B cell (primary cell): ENCODE data around the gene HACE1. TPM values are rescaled to one million over a fixed set of nuclear protein-coding genes. Genes with fewer than 3 reads are reported as not detected.

Source experiments
- ATAC-seq: fragments of 200-7000 bp; cut with Tn5 transposase; one replicate; pipeline ENCODE4 v1.10.0; 2021; ENCODE audit warnings: low read depth, mild to moderate bottlenecking, moderate number of reproducible peaks, moderate library complexity
- CTCF ChIA-PET: fragments of 350-600 bp; sonication (Branson Sonifier 250); formaldehyde crosslinking; loops from one replicate; lab custom pipeline; 2021; ENCODE audit warnings: antibody characterized with exemption, inconsistent platforms; lab: Charles Lee
- POLR2A ChIA-PET: fragments of 350-600 bp; sonication (Branson Sonifier 250); formaldehyde crosslinking; loops from one replicate; lab custom pipeline; 2021; ENCODE audit warnings: antibody characterized with exemption; lab: Charles Lee
- DNase-seq: peaks from one replicate; pipeline ENCODE4 v3.0.0; 2013
- H2AFZ ChIP-seq: 2 replicates; pipeline ENCODE4 v1.6.1; 2012; ENCODE audit warnings: mild to moderate bottlenecking, low read depth, low read length; ENCODE audit not compliant: insufficient read depth, poor library complexity, severe bottlenecking
- H3K27ac ChIP-seq, 2 donors: 1 replicate in 1 of 2; 2 replicates in 1 of 2; pipeline ENCODE4 v1.5.1; 2012 to 2013; ENCODE audit warnings: low read length in 2 of 2, mild to moderate bottlenecking in 2 of 2, moderate library complexity in 1 of 2
- H3K27me3 ChIP-seq, 4 experiments: fragments of 200-600 bp in 1 of 4; sonication (generic) in 1 of 4; replicated peaks in 1 of 4; 1 replicate in 2 of 4; 2 replicates in 2 of 4; pipeline versions ENCODE4 v1.6.1 to v1.7.0; 2013 to 2016; ENCODE audit warnings: low read length in 3 of 4, mild to moderate bottlenecking in 2 of 4, mixed read lengths in 1 of 4, moderate library complexity in 1 of 4; ENCODE audit not compliant: insufficient read depth in 4 of 4, control insufficient read depth in 3 of 4; ENCODE audit errors: control extremely low read depth in 1 of 4
- H3K36me3 ChIP-seq, 2 experiments: replicated peaks in 1 of 2; 1 replicate in 1 of 2; 2 replicates in 1 of 2; pipeline versions ENCODE4 v1.6.1 to v1.7.1; 2013; ENCODE audit warnings: low read length in 1 of 2; ENCODE audit not compliant: insufficient read depth in 2 of 2, control insufficient read depth in 1 of 2; ENCODE audit errors: control extremely low read depth in 1 of 2, extremely low read depth in 1 of 2
- H3K4me1 ChIP-seq, 2 donors: fragments of 200-600 bp in 1 of 2; sonication (generic) in 1 of 2; 1 replicate in 1 of 2; 2 replicates in 1 of 2; pipeline versions ENCODE4 v1.5.1 to v1.6.1; 2013 to 2017; ENCODE audit warnings: low read length in 2 of 2; ENCODE audit not compliant: control insufficient read depth in 2 of 2, insufficient read depth in 2 of 2
- H3K4me2 ChIP-seq: replicated peaks from 2 replicates; pipeline ENCODE3; 2012; ENCODE audit warnings: mild to moderate bottlenecking, low read depth, low read length; ENCODE audit not compliant: poor library complexity, severe bottlenecking
- H3K4me3 ChIP-seq, 5 experiments: fragments of 200-600 bp in 1 of 5; sonication (generic) in 1 of 5; 1 replicate in 3 of 5; 2 replicates in 2 of 5; pipeline versions ENCODE4 v1.5.1 to v1.7.0; 2011 to 2016; ENCODE audit warnings: low read length in 4 of 5, mild to moderate bottlenecking in 4 of 5, low read depth in 2 of 5, control low read depth in 1 of 5, moderate library complexity in 1 of 5; ENCODE audit not compliant: insufficient read depth in 1 of 5; ENCODE audit errors: control extremely low read depth in 1 of 5, extremely low read depth in 1 of 5
- H3K79me2 ChIP-seq: fragments of 200-600 bp; sonication (generic); one replicate; pipeline ENCODE4 v1.6.0; 2016; ENCODE audit warnings: low read length; ENCODE audit not compliant: control insufficient read depth, insufficient read depth
- H3K9ac ChIP-seq: fragments of 200-600 bp; sonication (generic); 2 replicates; pipeline ENCODE4 v1.6.1; 2017; ENCODE audit warnings: mild to moderate bottlenecking, low read length, moderate library complexity
- H3K9me3 ChIP-seq, 3 donors: one replicate each; pipeline versions ENCODE4 v1.6.1 to v1.7.1; 2013; ENCODE audit warnings: low read length in 2 of 3; ENCODE audit not compliant: control insufficient read depth in 2 of 3, insufficient read depth in 1 of 3; ENCODE audit errors: control extremely low read depth in 1 of 3
- H4K20me1 ChIP-seq: 2 replicates; pipeline ENCODE4 v1.6.0; 2012; ENCODE audit warnings: mild to moderate bottlenecking, low read length; ENCODE audit not compliant: insufficient read depth, control insufficient read depth, poor library complexity, severe bottlenecking
- H3K27ac Mint-ChIP-seq: one replicate; pipeline ENCODE4 v1.8.0; 2021; ENCODE audit warnings: mixed read lengths
- H3K27me3 Mint-ChIP-seq: one replicate; pipeline ENCODE4 v1.8.0; 2021; ENCODE audit warnings: mixed read lengths
- H3K4me1 Mint-ChIP-seq: one replicate; pipeline ENCODE4 v1.8.0; 2021; ENCODE audit warnings: mixed read lengths
- H3K4me3 Mint-ChIP-seq: one replicate; pipeline ENCODE4 v1.8.0; 2021; ENCODE audit warnings: mixed read lengths
- H3K9me3 Mint-ChIP-seq: one replicate; pipeline ENCODE4 v1.8.0; 2022; ENCODE audit warnings: mixed read lengths; ENCODE audit not compliant: insufficient read depth
- CTCF ChIP-seq: fragments of 200-600 bp; IDR thresholded peaks from one replicate; pipeline ENCODE4 v1.8.0; 2022; ENCODE audit warnings: antibody characterized with exemption, mild to moderate bottlenecking
- EZH2 ChIP-seq: IDR thresholded peaks from 2 replicates; pipeline ENCODE4 v1.6.1; 2012; ENCODE audit warnings: borderline replicate concordance, low read depth, mild to moderate bottlenecking, moderate library complexity, low read length; ENCODE audit not compliant: insufficient read depth, poor library complexity, severe bottlenecking
- WGBS: methylation state at CpG from one replicate; pipeline ENCODE4 v1.1.5; 2013; ENCODE audit warnings: missing lambda C conversion rate; ENCODE audit not compliant: insufficient coverage; 5-methylcytosine and 5-hydroxymethylcytosine counted together
- intact Hi-C: fragments of 100-400 bp; cut with micrococcal nuclease; formaldehyde crosslinking; loops from one replicate; pipeline ENCODE4 v1.10.0; 2022
- polyA plus RNA-seq: library from polyadenylated mRNA; depleted of rRNA; stranded (reverse); fragments of >200 nt; gene quantifications from 2 replicates; pipeline ENCODE4 v1.2.3, GENCODE V29; 2012
- total RNA-seq, 2 donors: library from RNA; stranded (reverse); fragments of 120-200 nt in 1 of 2; gene quantifications; 1 replicate in 1 of 2; 2 replicates in 1 of 2; pipeline versions ENCODE4 v1.2.3 to v1.2.4, GENCODE V29; 2013 to 2022

HACE1 gene
- total and polyA plus RNA-seq, 2 donors (not counting 1 experiment from before 2014, with no cell fraction given): 7.5 to 19.2 TPM

- H4K20me1 ChIP-seq: no peaks in the 10 kb centered on the region
- H3K9me3 ChIP-seq: no peaks in the 10 kb centered on the region
- Mint-ChIP-seq H3K27me3 (peaks cover 3% of the 10 kb centered on the region), H3K27ac (no peak overlapping the region), H3K4me3 (no peak overlapping the region), H3K4me1 (peaks cover 9% of the 10 kb centered on the region), H3K9me3 (no peaks in the 10 kb centered on the region)
- no peak overlapping the region for H3K27ac ChIP-seq
- H3K9ac ChIP-seq: no peak overlapping the region
- ChIA-PET CTCF (no interaction called here), POLR2A (no interaction called here)
- H3K36me3 ChIP-seq: no peaks in the 10 kb centered on the region
- no CpG with 5 or more reads among the region's 5 CpGs for WGBS
- intact Hi-C loops: no loop called here
- H3K27me3 ChIP-seq: no peaks in the 10 kb centered on the region
- H3K4me2 ChIP-seq: no peak overlapping the region
- DNase-seq: no peak
- ATAC-seq: no peak
- no peaks in the 10 kb centered on the region for H3K79me2 ChIP-seq
- TF ChIP-seq CTCF (no peak), EZH2 (no peak)
- peaks cover 5 to 6% of the 10 kb centered on the region in 2 donors for H3K4me1 ChIP-seq
- no peak overlapping the region for H3K4me3 ChIP-seq
- H2AFZ ChIP-seq: no peak overlapping the region
Measured at GRCh38 chr6:104702126-104702841, 157.4 kb downstream of the HACE1 start.

GRCh38 chr6:104700371-104701185, 159.1 kb downstream of the HACE1 start:
- no peaks in the 10 kb centered on the region for H3K79me2 ChIP-seq
- no peak for ATAC-seq
- Mint-ChIP-seq H3K27me3 (peaks cover 7% of the 10 kb centered on the region), H3K9me3 (no peaks in the 10 kb centered on the region), H3K27ac (no peak overlapping the region), H3K4me3 (no peak overlapping the region), H3K4me1 (peaks cover 9% of the 10 kb centered on the region)
- H3K36me3 ChIP-seq: no peaks in the 10 kb centered on the region
- ChIA-PET POLR2A (no interaction called here), CTCF (no interaction called here)
- WGBS: 52% methylated on average over 2 of the region's 5 CpGs
- no peak overlapping the region for H3K4me3 ChIP-seq
- no peaks in the 10 kb centered on the region for H4K20me1 ChIP-seq
- DNase-seq: no peak
- H3K27me3 ChIP-seq: no peaks in the 10 kb centered on the region
- H2AFZ ChIP-seq: no peak overlapping the region
- no peaks in the 10 kb centered on the region for H3K9me3 ChIP-seq
- no peak overlapping the region for H3K4me2 ChIP-seq
- no peak overlapping the region for H3K27ac ChIP-seq
- TF ChIP-seq CTCF: no peak
- no peak for TF ChIP-seq EZH2
- intact Hi-C loops: no loop called here
- peaks cover 5 to 6% of the 10 kb centered on the region in 2 donors for H3K4me1 ChIP-seq
- no peak overlapping the region for H3K9ac ChIP-seq
